Subcutaneous adipose tissue (tissue), 4 donors: ENCODE data around the gene NARF. TPM values are rescaled to one million over a fixed set of nuclear protein-coding genes. Genes with fewer than 3 reads are reported as not detected.

Source experiments
- CTCF ChIP-seq: fragments of 450-650 bp; IDR thresholded peaks from one replicate; pipeline ENCODE4 v1.5.1; 2016; ENCODE audit warnings: low read depth, mild to moderate bottlenecking, control low read depth, antibody characterized with exemption, moderate library complexity
- total RNA-seq, 4 donors: library from RNA; depleted of rRNA; stranded (reverse); fragments of >200 nt; gene quantifications; one replicate each; pipeline ENCODE4 v1.1.0, GENCODE V29; 2016

Gene NARF
- total RNA-seq, 4 donors from 2014 or later, result 32.6 to 56.7 (median 42.8) TPM

DNA sequence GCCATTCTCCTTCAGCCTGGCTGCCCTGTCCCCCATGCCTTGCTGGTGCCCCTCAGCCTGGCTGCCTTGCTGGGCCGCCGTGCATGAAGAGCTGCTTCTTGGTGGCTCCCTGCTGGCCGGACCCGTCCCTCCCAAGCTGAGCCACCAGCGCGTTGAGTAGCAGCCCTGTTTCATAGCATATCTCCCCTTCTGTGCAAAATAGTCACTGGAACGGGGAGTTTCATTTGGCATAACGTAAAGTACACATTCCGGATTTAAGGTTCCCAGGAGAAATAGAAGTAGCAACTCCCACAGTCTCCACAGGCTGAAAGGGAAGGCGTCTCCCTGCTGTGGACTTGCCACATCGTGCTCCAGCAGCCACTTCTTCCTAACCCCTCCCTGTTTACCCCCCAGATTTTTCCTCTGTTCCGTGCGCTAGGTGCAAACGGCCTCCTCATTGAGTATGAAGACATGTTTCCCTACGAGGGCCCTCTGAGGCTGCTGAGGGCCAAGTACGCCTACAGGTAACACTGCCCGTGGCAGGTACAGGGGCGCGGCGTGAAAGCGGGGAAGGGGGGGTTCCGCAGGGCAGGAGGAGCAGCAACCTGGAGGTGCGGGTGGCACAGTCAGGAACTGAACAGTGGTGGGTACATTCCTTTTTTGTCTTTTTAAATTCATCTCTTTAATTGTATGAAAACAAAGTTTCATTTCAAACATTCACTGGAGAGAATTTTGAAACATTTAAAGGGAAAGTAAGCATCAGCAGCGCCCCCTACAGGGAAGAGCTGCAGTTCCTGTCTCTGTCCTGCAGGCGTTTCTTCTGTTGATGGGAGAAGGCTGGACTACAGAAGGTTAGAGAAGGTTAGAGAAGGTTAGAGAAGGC, 34.3 kb upstream of the NARF start:
- TF ChIP-seq CTCF, result no peak

DNA sequence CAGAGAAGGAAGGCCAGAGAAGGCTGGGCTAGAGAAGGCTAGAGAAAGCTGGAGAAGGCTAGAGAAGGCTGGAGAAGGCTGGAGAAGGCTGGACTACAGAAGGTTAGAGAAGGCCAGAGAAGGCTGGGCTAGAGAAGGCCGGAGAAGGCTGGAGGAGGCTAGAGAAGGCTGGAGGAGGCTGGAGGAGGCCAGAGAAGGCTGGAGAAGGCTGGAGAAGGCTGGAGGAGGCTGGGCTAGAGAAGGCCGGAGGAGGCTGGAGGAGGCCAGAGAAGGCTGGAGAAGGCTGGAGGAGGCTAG, 33.7 kb upstream of the NARF start:
- no peak for TF ChIP-seq CTCF

- no peak for TF ChIP-seq CTCF
These were observed 30.0 kb upstream of the NARF start for GRCh38 chr17:82428546-82428945.

DNA sequence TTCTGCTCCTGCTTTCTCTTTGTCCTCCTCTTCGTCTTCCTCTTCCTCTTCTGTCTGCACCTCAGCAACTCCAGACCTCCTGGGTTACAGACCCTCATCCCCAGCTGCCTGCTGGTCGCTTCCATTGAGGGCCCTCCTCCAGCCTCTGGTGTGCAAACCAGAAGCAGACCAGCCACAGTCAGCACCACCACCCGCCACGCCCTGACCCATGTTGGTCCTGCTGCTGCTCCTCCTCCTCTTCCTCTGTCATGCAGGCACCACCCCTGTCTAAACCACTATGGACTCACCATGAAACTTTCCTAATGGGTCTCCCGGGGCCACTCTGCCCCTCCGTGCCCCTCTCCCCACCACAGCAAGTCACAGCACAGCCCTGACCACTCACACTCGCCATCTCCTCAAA, 28.7 kb upstream of the NARF start:
- no peak for TF ChIP-seq CTCF

DNA sequence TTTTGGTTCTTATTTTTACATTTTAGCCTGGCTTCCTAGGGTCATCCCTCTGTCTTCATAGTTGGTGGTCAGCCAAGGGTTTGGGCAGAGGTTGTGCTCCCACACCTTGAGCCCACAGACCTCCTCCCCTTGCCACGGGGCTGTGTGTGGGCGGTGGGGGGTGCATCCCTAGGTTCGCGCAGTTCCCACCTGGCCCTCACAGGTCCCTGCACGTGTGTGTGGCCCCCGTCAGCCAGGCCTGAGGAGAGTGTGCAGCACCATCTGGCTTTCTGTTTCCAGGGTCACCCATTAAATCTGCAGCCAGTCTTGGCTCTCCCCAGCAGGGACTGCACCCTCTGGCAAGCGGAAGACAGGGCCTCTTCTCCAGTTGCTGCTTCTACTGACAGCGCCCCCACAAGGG, 26.5 kb upstream of the NARF start:
- TF ChIP-seq CTCF, result no peak

GRCh38 chr17:82433560-82434215, 24.9 kb upstream of the NARF start:
- no peak for TF ChIP-seq CTCF

GRCh38 chr17:82434216-82434565, 24.4 kb upstream of the NARF start:
- no peak for TF ChIP-seq CTCF
